Heart left ventricle (tissue), 13 donors: Measurements from ENCODE around the gene LHX5.

Experiments used
- POLR2A ChIP-seq, 2 donors: fragments of 450-650 bp; IDR thresholded peaks; one replicate each; pipeline ENCODE4 v1.6.1; 2017; ENCODE audit warnings: antibody characterized with exemption in 2 of 2, mild to moderate bottlenecking in 2 of 2, moderate library complexity in 2 of 2
- TF ChIP-seq, protein P1 (sequence below), 12 donors: fragments of 200-600 bp; sonication (generic) in 4 of 12; IDR thresholded peaks; one replicate each; pipeline versions ENCODE4 v1.5.0 to v1.8.0; 2018 to 2022; ENCODE audit warnings: antibody characterized with exemption in 12 of 12, mild to moderate bottlenecking in 5 of 12
- donor health status: ischemic (EF 13 %, LVEDD 7.1; RV severe dilation, severe dysfunction).
- donor health status: DM: no; HTN: yes; CAD: no.
- donor health status: DM: no; HTN: no; CAD: no.
- donor health status: ischemic (EF 25% LVEDD 6.9; RV normal size, moderate dysfunction).
- donor health status: ischemic (EF 25% LVEDD 5.7; RV mildly dilated, moderate dysfunction).
- donor health status: ischemic (EF 35%, LVEDD 5.7; RV mildly dilated, moderate dysfunction).
- donor health status: nonischemic (EF 11% LVEDD 7.7; RV severe dilation, severe dysfunction).
- donor health status: DM: yes; HTN: yes; CAD: no.
- donor health status: PGD.
- donor health status: ischemic (EF 29% LVEDD 5.4; RV normal size, mild dysfunction).
- donor health status: nonischemic (EF 23%, LVEDD 6.1; RV moderate dilation, normal function).

DNA sequence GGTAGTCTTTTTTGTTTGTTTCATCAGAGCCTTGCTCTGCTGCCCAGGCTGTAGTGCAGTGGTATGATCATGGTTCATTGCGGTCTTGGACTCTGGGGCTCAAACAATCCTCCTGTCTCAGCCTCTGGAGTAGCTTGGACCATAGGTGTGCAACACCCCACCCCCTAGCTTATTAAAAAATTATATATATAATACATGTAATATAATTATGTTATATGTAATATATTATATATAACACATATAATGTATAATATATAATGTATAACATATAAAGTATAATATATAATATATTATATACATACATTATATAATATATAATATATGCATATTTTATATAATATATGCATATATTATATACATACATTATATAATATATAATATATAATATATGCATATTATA is 21.8 kb downstream of the LHX5 start:
- TF ChIP-seq, protein P1, sequence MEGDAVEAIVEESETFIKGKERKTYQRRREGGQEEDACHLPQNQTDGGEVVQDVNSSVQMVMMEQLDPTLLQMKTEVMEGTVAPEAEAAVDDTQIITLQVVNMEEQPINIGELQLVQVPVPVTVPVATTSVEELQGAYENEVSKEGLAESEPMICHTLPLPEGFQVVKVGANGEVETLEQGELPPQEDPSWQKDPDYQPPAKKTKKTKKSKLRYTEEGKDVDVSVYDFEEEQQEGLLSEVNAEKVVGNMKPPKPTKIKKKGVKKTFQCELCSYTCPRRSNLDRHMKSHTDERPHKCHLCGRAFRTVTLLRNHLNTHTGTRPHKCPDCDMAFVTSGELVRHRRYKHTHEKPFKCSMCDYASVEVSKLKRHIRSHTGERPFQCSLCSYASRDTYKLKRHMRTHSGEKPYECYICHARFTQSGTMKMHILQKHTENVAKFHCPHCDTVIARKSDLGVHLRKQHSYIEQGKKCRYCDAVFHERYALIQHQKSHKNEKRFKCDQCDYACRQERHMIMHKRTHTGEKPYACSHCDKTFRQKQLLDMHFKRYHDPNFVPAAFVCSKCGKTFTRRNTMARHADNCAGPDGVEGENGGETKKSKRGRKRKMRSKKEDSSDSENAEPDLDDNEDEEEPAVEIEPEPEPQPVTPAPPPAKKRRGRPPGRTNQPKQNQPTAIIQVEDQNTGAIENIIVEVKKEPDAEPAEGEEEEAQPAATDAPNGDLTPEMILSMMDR (IDR thresholded peaks at IDR 0.05), result no peak
- TF ChIP-seq POLR2A (IDR thresholded peaks at IDR 0.05), result no peak
